Activated T-helper 2 cell treated with anti-CD3 and anti-CD28 coated beads, Interferon-gamma antibody, Interleukin-2, Interleukin-4, amounts not matched to agents 10 μg/mL and 5 μg/mL and 100 μg/mL, durations not matched to agents 14 hours and 24 hours and 36 hours (primary cell): Measurements from ENCODE around the gene FAM168B. TPM values are rescaled to one million over a fixed set of nuclear protein-coding genes. Genes with fewer than 3 reads are reported as not detected.
A peak's percentile ranks its signal among the peaks of the same experiment; 100 is the strongest.
"Not testable (repeated sequence)": the region's sequence is repeated elsewhere in the genome, so short reads cannot be mapped to it uniquely, and the experiment has no call there.

Experiments
- DNase-seq: peaks from one replicate; pipeline ENCODE4 v3.0.0; 2021; ENCODE audit warnings: low spot score
- H3K27ac Mint-ChIP-seq: one replicate; pipeline ENCODE4 v1.8.0; 2021; ENCODE audit warnings: mixed read lengths
- H3K27me3 Mint-ChIP-seq: one replicate; pipeline ENCODE4 v1.8.0; 2021; ENCODE audit warnings: low read depth, mixed read lengths
- H3K36me3 Mint-ChIP-seq: one replicate; pipeline ENCODE4 v1.8.0; 2021; ENCODE audit warnings: low read depth, mixed read lengths
- H3K4me1 Mint-ChIP-seq: one replicate; pipeline ENCODE4 v1.8.0; 2021; ENCODE audit warnings: low read depth, mixed read lengths
- H3K4me3 Mint-ChIP-seq: one replicate; pipeline ENCODE4 v1.8.0; 2021; ENCODE audit warnings: low read depth, mild to moderate bottlenecking, moderate library complexity, mixed read lengths
- H3K9me3 Mint-ChIP-seq: one replicate; pipeline ENCODE4 v1.8.0; 2021; ENCODE audit warnings: mixed read lengths
- intact Hi-C: fragments of 100-400 bp; cut with micrococcal nuclease; formaldehyde crosslinking; loops from one replicate; pipeline ENCODE4 v1.15.1; 2023
- total RNA-seq: library from RNA; stranded (reverse); gene quantifications from 2 replicates; pipeline ENCODE4 v1.2.3, GENCODE V29; 2022

The FAM168B gene
- total RNA-seq, 1 donor from 2014 or later: 70.3 TPM

- Mint-ChIP-seq H3K36me3 (peaks cover 27% of the 10 kb centered on the region), H3K9me3 (no peaks in the 10 kb centered on the region), H3K27me3 (no peaks in the 10 kb centered on the region), H3K4me1 (peaks cover 12% of the 10 kb centered on the region), H3K27ac (peak overlapping the region; percentile 69), H3K4me3 (peak overlapping the region; percentile 78)
- intact Hi-C loops: loop anchor here (1.0 to 10.0 kb wide), 3 partner anchors 14 to 750 kb away; partner anchors contain the start of genes GPR148 and IMP4
- DNase-seq: no peak
These were observed 728 bp downstream of the FAM168B start for GRCh38 chr2:131092458-131093005.

DNA sequence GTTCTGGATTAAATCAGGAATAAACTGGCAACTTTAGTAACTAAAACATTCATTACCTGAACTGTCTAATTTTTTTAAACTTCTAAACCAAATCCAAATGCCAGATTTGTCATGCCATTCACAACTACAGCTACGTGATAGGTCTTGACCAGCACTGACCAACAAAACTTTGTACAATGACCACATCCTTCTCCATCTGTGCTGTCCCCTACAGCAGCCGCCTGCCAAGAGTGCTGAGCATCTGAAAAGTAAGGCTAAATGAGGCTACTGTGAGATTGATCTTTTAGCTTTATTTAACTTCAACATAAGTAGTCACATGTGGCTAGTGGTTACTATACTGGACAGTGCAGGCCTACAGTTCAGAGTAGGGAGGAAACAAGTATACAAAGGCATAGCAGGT lies 7.6 kb downstream of the FAM168B start:
- no peaks in the 10 kb centered on the region for H3K9me3 Mint-ChIP-seq
- no peak overlapping the region for H3K27ac Mint-ChIP-seq
- no peak for DNase-seq
- H3K4me1 Mint-ChIP-seq: peaks cover 11% of the 10 kb centered on the region
- H3K36me3 Mint-ChIP-seq: peaks cover 74% of the 10 kb centered on the region
- H3K4me3 Mint-ChIP-seq: no peak overlapping the region
- intact Hi-C loops: no loop called here
- H3K27me3 Mint-ChIP-seq: no peaks in the 10 kb centered on the region

DNA sequence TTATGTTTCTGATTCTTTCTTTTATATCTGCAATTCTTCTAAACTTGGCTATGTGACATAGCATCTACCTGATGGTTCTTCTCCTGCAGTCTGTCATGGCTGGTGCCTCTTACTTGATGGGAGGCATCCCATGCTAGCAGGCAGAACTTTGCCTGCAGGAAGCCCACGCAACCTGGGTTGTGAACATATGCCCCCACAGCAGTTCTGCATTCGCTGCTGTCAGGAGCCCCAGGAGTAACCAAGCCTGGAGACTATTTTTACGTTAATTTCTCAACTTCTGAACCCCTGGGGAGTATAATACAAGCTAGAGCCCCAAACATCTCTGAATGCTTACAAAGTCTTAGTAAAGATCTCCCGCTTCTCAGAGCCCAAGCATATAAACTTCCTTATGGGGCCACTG lies 12.1 kb downstream of the FAM168B start:
- no peaks in the 10 kb centered on the region for H3K9me3 Mint-ChIP-seq
- peaks cover 12% of the 10 kb centered on the region for H3K4me1 Mint-ChIP-seq
- peak overlapping the region; percentile 1 for H3K27ac Mint-ChIP-seq
- H3K36me3 Mint-ChIP-seq: peaks cover 78% of the 10 kb centered on the region
- H3K4me3 Mint-ChIP-seq: no peak overlapping the region
- no peaks in the 10 kb centered on the region for H3K27me3 Mint-ChIP-seq
- intact Hi-C loops: no loop called here
- no peak for DNase-seq

DNA sequence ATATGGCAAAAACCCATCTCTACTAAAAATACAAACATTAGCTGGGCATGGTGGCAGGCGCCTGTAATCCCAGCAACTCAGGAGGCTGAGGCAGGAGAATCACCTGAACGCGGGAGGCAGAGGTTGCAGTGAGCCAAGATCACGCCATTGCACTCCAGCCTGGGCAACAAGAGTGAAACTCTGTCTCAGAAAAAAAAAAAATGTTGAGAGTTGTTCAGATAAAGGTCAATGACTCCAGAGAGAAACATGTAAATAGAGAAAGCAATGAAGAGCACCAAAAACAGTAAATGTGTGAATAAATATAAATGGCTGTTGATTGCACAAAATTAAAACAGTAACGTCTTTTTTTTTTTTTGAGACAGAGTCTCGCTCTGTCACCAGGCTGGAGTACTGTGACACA lies 13.3 kb downstream of the FAM168B start:
- H3K9me3 Mint-ChIP-seq, H3K4me1 Mint-ChIP-seq, H3K27ac Mint-ChIP-seq, H3K27me3 Mint-ChIP-seq, DNase-seq, intact Hi-C loops, H3K4me3 Mint-ChIP-seq: not testable (repeated sequence)
- peaks cover 77% of the 10 kb centered on the region for H3K36me3 Mint-ChIP-seq

GRCh38 chr2:131077966-131078365 lies 15.3 kb downstream of the FAM168B start:
- H3K27me3 Mint-ChIP-seq: no peaks in the 10 kb centered on the region
- H3K27ac Mint-ChIP-seq: no peak overlapping the region
- peaks cover 3% of the 10 kb centered on the region for H3K4me1 Mint-ChIP-seq
- no peak for DNase-seq
- H3K36me3 Mint-ChIP-seq: peaks cover 80% of the 10 kb centered on the region
- no peak overlapping the region for H3K4me3 Mint-ChIP-seq
- H3K9me3 Mint-ChIP-seq: no peaks in the 10 kb centered on the region
- intact Hi-C loops: no loop called here

- Mint-ChIP-seq H3K27ac (no peak overlapping the region), H3K36me3 (peaks cover 76% of the 10 kb centered on the region), H3K4me1 (peaks cover 3% of the 10 kb centered on the region), H3K9me3 (no peaks in the 10 kb centered on the region), H3K27me3 (no peaks in the 10 kb centered on the region), H3K4me3 (no peak overlapping the region)
- intact Hi-C loops: no loop called here
- DNase-seq: no peak
These were observed 15.9 kb downstream of the FAM168B start for GRCh38 chr2:131077182-131077846.

DNA sequence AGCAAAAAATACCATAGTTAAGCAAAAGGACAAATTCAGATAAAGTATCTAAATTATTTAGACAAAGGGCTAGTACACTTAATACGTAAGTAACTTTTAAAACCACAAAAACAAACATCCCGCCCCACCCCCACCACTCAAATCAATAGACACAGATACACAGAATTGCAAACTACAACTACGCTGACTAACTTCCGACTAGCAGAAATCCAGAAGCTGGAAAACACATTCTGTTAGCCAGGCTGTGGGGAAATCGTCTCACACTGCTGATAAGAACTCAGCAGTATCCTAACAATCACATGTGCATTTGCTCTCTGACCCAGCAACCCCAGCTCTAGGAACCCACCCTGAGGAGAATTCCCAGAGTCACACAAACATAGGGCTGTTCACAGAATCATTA lies 16.6 kb downstream of the FAM168B start:
- no peaks in the 10 kb centered on the region for H3K27me3 Mint-ChIP-seq
- DNase-seq: no peak
- peaks cover 76% of the 10 kb centered on the region for H3K36me3 Mint-ChIP-seq
- no peak overlapping the region for H3K4me3 Mint-ChIP-seq
- H3K9me3 Mint-ChIP-seq: no peaks in the 10 kb centered on the region
- H3K27ac Mint-ChIP-seq: no peak overlapping the region
- peaks cover 3% of the 10 kb centered on the region for H3K4me1 Mint-ChIP-seq
- intact Hi-C loops: no loop called here

DNA sequence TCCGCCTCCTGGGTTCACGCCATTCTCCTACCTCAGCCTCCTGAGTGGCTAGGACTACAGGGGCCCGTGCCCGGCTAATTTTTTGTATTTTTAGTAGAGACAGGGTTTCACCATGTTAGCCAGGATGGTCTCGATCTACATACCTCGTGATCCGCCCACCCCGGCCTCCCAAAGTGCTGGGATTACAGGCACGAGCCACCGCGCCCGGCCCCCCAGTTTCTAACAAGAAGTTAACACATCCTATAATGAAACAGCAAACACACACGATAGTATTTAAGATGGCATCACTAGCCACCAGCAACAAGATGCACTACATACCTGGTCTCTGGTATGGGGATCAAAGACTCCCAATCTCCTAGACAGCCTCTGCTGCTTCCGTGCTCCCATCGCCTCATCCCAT lies 17.7 kb downstream of the FAM168B start:
- DNase-seq, H3K4me3 Mint-ChIP-seq, H3K27me3 Mint-ChIP-seq, intact Hi-C loops, H3K9me3 Mint-ChIP-seq, H3K27ac Mint-ChIP-seq, H3K4me1 Mint-ChIP-seq: not testable (repeated sequence)
- peaks cover 75% of the 10 kb centered on the region for H3K36me3 Mint-ChIP-seq

DNA sequence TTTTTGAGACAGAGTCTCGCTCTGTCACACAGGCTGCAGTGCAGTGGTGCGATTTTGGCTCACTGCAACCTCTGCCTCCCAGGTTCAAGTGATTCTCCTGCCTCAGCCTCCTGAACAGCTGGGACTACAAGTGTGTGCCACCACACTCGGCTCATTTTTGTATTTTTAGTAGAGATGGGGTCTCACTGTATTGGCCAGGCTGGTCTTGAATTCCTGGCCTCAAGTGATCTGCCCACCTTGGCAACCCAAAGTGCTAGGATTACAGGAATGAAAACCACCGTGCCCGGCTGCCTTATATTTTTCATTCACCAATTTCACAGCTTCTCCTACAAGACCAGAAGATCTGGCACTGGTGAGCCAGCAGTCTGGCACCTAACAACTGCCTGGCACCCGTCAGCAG lies 25.1 kb downstream of the FAM168B start:
- H3K36me3 Mint-ChIP-seq: peaks cover 62% of the 10 kb centered on the region
- H3K9me3 Mint-ChIP-seq, H3K4me1 Mint-ChIP-seq, DNase-seq, intact Hi-C loops, H3K27me3 Mint-ChIP-seq, H3K4me3 Mint-ChIP-seq, H3K27ac Mint-ChIP-seq: not testable (repeated sequence)

DNA sequence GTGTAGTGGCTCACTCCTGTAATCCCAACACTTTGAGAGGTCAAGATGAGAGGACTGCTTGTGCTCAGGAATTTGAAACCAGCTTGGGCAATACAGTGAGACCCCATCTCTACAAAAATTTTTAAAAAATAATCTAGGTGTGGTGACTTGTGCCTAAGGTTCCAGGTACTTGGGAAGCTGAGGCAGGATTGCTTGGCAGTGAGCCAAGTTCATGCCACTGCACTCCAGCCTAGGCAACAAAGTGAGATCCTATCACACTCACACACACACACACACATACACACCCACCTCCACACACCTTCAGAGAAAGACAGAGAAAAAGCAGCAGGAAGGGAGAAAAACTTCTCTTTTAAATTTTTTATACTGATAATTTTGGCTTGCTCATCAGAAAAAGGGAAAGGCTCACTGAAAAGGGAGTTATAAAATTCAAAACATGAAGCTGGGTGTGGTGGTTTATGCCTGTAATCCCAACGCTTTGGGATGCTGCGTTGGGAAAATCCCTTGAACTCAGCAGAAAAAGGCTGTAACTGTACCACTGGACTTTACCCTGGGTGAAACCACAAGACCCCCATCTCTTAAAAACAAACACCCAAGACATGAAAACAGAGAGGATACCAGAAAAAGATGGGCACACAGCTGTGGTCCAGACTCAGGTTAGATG lies 25.7 kb downstream of the FAM168B start:
- Mint-ChIP-seq H3K4me3 (no peak overlapping the region), H3K27ac (no peak overlapping the region), H3K4me1 (peaks cover 3% of the 10 kb centered on the region), H3K27me3 (no peaks in the 10 kb centered on the region), H3K9me3 (no peaks in the 10 kb centered on the region), H3K36me3 (peaks cover 61% of the 10 kb centered on the region)
- intact Hi-C loops: no loop called here
- no peak for DNase-seq

DNA sequence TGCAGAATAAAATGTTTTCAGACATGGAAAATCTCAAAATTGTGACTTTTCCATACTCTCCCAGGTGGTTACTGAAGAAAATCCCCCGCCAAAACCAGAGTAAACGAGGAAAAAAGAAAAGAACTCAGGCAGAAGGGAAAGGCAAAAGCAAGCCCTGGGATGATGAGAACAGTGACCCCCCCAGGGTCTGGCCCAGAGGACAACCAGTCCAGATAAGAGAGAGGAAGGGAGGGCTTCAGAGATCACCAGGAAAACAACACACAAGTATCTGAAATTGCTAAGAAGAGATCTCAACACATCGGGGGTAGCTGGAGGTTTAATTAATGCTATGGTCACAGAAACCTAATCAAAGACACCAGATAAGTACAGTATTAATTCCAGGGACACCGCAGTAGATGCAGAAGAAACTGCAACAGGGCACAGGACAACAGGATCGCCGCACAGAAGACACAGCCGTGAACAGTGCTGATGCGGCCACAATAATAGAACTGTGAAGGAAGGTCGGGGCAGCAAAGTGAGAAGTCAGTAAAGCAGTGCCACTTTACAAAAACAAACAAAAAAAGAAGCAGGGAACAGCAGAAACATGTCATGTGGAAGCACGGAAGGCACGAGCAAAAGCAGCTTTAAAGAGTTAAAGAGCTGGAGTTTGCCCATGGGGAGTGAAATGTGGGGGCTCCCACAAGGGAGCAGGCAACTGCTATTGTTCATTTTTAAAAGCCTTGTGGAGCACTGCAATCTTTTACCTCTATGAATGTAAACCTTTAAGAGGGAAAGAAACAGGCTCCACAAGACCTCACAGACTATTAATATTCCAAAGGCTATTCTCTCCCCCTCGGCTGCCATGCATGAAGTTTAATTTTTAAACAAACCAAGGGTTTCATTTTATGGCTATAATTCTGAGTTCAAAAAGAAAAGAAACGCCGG lies 28.4 kb downstream of the FAM168B start:
- Mint-ChIP-seq H3K4me1 (peaks cover 10% of the 10 kb centered on the region), H3K27me3 (no peaks in the 10 kb centered on the region), H3K27ac (no peak overlapping the region), H3K36me3 (peaks cover 62% of the 10 kb centered on the region), H3K4me3 (no peak overlapping the region), H3K9me3 (no peaks in the 10 kb centered on the region)
- DNase-seq: no peak
- intact Hi-C loops: no loop called here

DNA sequence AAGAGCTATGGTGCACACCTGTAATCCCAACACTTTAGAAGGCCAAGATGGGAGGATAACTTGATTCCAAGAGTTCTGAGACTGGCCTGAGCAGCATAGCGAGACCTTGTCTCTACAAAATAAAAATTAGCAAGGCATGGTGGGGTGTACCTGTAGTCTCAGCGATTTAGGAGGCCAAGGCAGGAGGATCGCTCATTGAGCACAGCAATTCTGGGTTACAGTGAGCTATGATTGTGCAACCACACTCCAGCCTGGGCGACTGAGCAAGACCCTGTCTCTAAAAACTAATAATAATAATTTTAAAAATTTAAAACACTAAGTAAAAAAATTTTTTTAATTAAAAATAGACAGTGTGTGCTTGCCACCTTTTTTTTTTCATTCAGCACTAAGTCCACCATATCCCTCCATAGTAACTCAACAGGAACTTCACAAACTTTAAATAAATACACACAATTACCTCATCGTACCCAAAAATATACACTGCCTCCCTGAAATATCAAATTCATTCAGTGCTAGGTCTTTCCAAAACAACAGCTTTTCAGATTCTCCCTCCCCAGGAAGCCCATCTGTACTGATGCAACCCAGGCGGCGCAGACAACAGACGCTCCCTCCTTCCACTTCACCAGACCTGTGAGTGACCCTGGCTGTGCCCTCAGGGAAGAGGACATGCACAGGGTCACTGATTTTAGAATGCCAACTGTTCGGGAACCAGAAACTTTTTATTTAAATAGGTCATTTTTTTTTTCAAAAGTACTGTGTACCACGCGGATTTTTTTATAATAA lies 29.6 kb downstream of the FAM168B start:
- intact Hi-C loops: no loop called here
- H3K4me3 Mint-ChIP-seq: no peak overlapping the region
- peaks cover 10% of the 10 kb centered on the region for H3K4me1 Mint-ChIP-seq
- peaks cover 62% of the 10 kb centered on the region for H3K36me3 Mint-ChIP-seq
- no peaks in the 10 kb centered on the region for H3K9me3 Mint-ChIP-seq
- H3K27me3 Mint-ChIP-seq: no peaks in the 10 kb centered on the region
- H3K27ac Mint-ChIP-seq: no peak overlapping the region
- no peak for DNase-seq
